ENCODE results near the gene MRTFB.

Gene MRTFB

DNA sequence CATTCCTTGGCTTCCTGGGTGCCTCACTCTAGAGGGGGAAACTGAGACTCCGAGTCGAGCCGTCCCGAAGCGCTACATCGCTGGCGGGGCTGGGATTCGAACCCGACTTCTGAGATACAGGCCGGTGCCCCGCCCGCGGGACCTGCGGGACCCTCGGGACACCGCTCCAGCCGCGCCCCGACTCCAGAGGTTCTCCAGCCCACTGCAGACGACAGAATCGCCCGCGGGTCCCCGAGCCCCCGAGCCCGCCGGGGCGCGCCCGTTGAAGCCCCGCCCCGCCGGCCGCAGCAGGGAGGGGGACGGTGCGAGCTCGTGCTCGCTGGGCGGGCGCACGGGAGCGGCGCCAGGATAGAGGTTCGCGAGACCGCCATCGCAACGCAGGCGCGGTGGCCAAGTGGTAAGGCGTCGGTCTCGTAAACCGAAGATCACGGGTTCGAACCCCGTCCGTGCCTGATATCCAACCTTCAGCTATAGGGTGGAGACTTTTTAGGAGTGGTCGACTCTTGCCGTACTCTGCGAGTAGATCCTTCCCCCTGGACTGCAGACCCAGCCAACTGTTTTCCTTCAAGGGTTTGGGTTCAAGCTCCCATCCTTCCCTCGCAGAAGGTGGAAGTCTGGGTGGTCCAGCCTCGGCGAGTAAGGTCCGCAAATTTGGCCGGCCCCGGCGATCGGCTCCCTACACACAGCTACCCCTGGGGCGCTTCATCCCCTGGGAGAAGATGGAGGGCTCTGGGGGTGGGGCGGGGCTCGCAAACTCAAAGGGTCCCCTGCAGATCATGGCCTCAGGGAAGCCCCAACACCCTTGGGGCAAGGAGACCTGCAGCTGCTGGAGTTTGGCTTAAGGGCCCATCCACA, 214.6 kb downstream of the MRTFB start:
- POLR2A ChIA-PET = interaction anchor here (0.7 to 1.3 kb wide), 5 partner anchors 14 to 366 kb away, joined by 3 to 11 read pairs (median 3); partner anchors contain the start of gene ERCC4
- CTCF ChIA-PET = interaction anchor here (0.6 to 3.6 kb wide), 17 partner anchors 9 to 368 kb away, joined by 3 to 21 read pairs (median 6); partner anchors contain the start of gene ERCC4
- TF ChIP-seq, protein P1, sequence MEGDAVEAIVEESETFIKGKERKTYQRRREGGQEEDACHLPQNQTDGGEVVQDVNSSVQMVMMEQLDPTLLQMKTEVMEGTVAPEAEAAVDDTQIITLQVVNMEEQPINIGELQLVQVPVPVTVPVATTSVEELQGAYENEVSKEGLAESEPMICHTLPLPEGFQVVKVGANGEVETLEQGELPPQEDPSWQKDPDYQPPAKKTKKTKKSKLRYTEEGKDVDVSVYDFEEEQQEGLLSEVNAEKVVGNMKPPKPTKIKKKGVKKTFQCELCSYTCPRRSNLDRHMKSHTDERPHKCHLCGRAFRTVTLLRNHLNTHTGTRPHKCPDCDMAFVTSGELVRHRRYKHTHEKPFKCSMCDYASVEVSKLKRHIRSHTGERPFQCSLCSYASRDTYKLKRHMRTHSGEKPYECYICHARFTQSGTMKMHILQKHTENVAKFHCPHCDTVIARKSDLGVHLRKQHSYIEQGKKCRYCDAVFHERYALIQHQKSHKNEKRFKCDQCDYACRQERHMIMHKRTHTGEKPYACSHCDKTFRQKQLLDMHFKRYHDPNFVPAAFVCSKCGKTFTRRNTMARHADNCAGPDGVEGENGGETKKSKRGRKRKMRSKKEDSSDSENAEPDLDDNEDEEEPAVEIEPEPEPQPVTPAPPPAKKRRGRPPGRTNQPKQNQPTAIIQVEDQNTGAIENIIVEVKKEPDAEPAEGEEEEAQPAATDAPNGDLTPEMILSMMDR (IDR thresholded peaks at IDR 0.05; ENCODE audit: control extremely low read depth, extremely low read depth, low read depth, missing control alignments) = no peak

DNA sequence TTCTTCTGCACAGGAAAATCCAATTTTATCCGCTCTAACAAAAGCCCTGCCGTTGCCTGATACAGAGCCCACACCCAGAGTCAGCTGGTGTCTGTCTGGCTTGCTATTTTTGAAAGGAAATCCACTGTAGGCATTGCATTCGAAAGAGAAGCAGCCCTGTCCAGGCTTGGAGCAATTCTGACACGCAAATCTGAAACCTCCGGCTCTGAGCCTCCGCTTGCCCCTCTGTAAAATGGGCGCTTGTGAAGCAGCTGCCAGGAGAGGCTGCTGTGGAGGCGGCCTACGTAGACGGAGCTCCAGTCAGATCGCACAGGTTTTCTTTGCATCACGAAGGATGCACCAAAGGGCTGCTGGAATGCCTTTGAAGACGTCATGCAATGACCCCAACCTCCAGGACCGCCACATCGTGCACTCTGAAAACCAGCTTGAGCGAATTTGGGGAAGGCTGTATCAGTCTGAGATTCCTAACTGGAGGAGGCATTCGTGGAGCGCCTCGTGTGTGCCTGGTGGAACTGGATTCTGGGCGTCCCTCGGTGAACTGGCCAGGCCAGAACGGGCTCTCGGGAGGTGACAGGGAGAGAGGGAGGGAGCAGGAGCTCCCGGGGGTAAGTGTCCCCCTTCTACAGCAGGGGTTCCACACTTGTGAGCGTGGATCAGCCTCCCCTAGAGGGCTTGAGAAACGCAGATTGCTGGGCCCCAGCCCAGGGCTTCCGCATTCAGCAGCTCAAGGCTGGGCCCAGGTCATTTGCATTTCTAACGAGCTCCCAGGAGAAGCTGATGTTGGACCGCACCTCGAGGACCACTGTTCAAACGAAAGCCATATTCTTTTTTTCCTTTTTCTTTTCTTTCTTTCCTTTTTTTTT, 215.5 kb downstream of the MRTFB start:
- DNase-seq (ENCODE audit: extremely low spot score) = no peak
- POLR2A ChIA-PET = interaction anchor here (0.7 to 1.3 kb wide), 5 partner anchors 13 to 316 kb away, joined by 3 to 11 read pairs (median 5); no protein-coding TSS in a partner anchor
- TF ChIP-seq, protein P1 (IDR thresholded peaks at IDR 0.05; ENCODE audit: control extremely low read depth, extremely low read depth, low read depth, missing control alignments) = peak; percentile 51
- CTCF ChIA-PET = interaction anchor here (1.0 to 3.6 kb wide), 17 partner anchors 8 to 368 kb away, joined by 3 to 21 read pairs (median 6); partner anchors contain the start of gene ERCC4

More for the DNA sequence above, 214.6 kb downstream of the MRTFB start:
- DNase-seq (ENCODE audit: extremely low spot score) = peak; percentile 95

DNA sequence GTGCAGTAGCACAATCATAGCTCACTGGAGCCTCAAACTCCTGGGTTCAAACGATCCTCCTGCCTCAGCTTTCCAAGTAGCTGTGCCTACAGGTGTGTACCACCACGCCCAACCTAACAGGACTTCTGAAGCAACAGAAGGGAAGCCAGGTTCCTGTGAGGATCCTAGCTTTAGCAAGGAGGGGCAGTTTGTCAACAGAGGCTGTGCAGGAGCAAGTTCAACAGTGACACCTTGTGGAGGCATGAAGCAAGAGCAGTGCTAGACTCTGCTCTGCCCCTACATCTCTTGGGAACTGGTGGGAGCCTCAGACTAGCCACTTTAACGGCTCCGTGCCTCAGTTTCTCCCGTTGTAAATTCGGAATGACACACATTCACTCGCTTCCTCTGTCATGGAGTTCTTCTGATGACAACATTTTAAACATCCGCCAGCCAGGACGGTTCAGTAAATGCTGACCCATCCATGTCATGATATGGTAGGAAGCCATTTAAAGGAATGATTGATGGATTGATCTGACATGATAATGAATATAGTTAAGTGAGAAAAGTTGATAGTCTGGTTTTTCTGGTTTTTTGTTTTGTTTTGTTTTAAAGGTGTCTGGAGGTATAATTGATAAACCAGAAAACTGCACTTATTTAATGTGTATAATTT, 218.7 kb downstream of the MRTFB start:
- CTCF ChIA-PET = interaction anchor here (0.6 to 1.9 kb wide), 3 partner anchors 11 to 366 kb away, joined by 3 to 5 read pairs (median 3); no protein-coding TSS in a partner anchor
- DNase-seq (ENCODE audit: extremely low spot score) = no peak
- POLR2A ChIA-PET = no interaction called here
- TF ChIP-seq, protein P1 (IDR thresholded peaks at IDR 0.05; ENCODE audit: control extremely low read depth, extremely low read depth, low read depth, missing control alignments) = peak; percentile 36

DNA sequence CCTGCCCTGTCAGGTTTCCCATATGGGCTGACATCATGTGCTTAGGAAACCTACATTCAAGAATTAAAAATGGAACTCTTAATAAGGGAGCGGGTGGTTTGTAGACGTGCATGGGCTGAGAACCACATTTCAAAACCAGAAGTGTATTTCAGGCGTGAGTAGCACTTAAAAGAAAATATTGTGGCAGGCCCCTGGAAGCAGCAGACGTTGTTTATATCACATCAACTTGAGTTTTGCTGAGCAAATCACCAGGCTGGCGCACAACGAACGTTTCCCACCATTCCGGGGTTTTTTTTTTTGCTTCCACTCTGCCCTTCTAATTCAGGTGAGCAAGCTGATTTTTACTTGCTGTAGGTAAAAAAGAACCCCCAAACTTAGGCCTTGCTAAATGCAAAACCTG, 220.2 kb downstream of the MRTFB start:
- no peak for DNase-seq (ENCODE audit: extremely low spot score)
- POLR2A ChIA-PET = no interaction called here
- TF ChIP-seq, protein P1 (IDR thresholded peaks at IDR 0.05; ENCODE audit: control extremely low read depth, extremely low read depth, low read depth, missing control alignments) = no peak
- CTCF ChIA-PET = interaction anchor here (1.5 to 1.9 kb wide), 3 partner anchors 10 to 42 kb away, joined by 3 to 5 read pairs (median 5); no protein-coding TSS in a partner anchor

DNA sequence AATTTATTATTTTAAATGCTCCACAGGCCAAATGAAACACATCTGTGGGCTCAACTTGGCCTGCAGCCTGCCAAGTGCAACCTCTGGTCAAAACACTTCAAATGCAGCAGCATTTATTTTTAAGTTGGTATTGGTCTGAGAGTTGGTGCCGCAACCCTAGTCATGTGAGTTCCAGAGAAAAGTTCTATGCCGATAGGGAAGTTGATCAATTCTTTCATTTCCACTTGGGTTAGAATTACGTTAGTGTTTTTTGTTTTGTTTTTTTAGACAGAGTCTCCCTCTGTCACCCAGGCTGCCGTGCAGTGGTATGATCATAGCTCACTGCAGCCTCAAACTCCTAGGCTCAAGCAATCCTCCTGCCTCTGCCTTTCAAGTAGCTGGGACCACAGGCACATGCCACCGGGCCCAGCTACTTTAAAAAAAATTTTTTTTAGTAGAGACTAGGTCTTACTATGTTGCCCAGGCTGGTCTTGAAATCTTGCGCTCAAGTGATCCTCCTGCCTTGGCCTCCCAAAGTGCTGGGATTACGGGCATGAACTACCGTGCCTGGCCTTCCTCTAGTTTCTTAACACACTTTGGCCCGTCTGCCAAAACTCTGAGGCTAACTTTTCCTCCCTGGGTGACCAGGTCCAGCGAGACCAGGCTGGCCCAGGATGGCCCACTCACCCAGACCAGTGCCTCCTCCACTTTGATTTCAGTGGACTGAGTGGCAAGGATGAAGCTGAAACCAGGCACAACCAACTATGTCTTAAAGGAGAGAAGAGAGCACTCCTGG, 221.1 kb downstream of the MRTFB start:
- TF ChIP-seq, protein P1 (IDR thresholded peaks at IDR 0.05; ENCODE audit: control extremely low read depth, extremely low read depth, low read depth, missing control alignments) = no peak
- DNase-seq (ENCODE audit: extremely low spot score) = no peak
- ChIA-PET CTCF (interaction anchor here (1.0 to 1.5 kb wide), 3 partner anchors 9 to 368 kb away, joined by 3 to 5 read pairs (median 3); no protein-coding TSS in a partner anchor), POLR2A (no interaction called here)

Data from GM10248 (cell line).